Measurements from ENCODE around the gene PPM1H. TPM values are rescaled to one million over a fixed set of nuclear protein-coding genes. Genes with fewer than 3 reads are reported as not detected.
"Not testable (repeated sequence)": the region's sequence is repeated elsewhere in the genome, so short reads cannot be mapped to it uniquely, and the experiment has no call there.

Gene PPM1H, protein sequence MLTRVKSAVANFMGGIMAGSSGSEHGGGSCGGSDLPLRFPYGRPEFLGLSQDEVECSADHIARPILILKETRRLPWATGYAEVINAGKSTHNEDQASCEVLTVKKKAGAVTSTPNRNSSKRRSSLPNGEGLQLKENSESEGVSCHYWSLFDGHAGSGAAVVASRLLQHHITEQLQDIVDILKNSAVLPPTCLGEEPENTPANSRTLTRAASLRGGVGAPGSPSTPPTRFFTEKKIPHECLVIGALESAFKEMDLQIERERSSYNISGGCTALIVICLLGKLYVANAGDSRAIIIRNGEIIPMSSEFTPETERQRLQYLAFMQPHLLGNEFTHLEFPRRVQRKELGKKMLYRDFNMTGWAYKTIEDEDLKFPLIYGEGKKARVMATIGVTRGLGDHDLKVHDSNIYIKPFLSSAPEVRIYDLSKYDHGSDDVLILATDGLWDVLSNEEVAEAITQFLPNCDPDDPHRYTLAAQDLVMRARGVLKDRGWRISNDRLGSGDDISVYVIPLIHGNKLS
- total RNA-seq = 4.1 and 7.2 TPM in 2 replicates

DNA sequence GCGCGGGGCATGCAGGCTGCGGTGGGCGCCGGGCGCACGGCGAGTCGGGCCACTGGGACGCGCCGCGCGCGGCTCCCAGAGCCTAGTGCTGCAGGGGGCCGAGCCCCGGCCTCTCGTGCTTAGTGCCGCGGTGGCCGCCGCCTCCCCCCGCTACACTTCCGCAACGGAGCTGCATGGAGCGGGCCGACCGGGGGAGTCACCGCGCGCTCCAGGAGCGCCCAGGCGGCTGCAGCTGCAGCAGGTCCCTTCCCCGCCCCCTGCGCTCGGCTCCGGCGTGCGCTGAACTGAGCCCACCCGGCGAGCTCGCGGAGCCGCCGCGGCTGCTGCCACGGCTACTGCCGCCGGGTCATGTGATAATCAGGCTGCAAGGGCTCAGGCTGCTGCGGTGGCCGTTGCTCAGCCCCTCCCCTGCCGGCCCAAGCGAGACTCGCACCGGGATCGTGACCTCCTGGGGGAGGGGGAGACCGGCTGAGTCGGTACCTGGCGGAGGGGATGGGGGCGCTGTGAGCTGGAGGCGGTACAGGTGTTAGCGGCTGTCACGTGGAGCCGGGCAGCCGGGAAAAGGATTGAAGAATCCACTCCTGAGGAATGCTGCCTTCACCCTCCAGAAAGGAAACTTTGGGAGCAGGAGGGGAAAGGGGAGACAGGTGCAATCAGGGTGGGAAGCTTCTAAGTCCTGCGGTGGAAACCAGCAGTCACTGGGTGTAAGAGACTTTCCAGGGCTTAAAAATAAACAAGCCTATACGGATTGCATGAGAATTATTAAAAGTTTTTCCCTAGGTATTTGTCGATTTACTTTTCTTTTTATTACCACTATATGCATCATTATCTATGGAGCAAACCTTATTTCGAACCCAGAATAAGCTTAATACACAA is at the start of gene PPM1H:
Gene PPM1H, minus strand, starts transcription at position 352 of the 876 bp plus-strand sequence. CDS start 414 bp downstream, outside the sequence.
- DNase-seq (ENCODE audit: extremely low read depth, low read depth, low spot score) = no peak

DNA sequence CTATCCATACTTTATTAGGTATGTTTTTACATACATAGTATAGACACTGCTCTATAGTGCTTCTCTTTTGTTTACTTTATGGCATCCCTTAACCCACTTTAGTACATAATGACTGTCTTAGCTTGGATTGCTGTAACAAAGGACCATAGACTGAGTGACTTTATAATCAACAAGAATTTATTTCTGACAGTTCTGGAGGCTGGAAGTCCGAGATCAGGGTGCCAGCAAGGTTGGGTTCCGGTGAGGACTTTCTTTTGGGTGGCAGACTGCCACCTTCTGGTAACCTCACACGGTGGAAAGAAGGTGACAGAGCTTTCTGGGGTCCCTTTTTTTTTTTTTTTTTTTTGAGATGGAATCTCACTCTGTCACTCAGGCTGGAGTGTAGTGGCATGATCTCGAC is 48.6 kb upstream of the PPM1H start:
- no peak for DNase-seq (ENCODE audit: extremely low read depth, low read depth, low spot score)

DNA sequence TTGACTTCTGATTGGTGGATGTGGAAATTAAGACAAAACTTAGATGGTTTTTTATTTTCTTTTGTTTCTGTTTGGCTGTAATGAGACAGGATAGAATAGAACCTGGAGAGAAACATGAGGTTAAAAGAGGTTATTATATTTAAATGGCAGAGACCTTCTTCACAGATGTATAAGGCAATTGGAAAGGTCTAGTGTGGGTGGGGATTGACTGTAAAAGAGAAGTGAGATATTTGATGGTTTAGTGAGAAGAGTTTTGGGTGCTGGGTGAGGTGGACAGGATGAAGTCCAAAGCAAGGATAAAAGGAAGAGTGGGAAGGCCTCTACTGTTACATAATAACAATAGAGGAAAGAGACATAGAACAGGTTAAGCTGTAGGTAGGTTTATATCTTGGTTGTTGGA is 43.8 kb upstream of the PPM1H start:
- no peak for DNase-seq (ENCODE audit: extremely low read depth, low read depth, low spot score)

DNA sequence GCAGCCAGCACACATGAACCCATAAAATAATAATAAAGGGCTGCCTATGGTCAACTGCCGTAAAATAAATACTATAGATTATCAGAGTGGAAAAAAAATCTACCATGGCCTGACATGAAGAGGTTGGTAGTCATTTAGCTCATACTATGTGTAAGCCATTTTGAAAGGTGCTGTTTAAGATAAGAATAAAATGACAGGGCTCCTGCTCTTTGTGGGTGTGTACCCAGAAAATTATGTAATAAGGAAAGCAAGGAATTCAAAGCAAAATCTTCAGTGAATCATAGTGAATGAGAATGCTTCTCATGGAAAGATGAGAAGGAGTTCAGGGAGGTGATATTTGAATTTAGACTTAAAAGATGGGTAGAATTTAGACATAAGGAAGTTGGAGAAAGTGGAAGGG is 42.9 kb upstream of the PPM1H start:
- DNase-seq (ENCODE audit: extremely low read depth, low read depth, low spot score) = no peak

DNA sequence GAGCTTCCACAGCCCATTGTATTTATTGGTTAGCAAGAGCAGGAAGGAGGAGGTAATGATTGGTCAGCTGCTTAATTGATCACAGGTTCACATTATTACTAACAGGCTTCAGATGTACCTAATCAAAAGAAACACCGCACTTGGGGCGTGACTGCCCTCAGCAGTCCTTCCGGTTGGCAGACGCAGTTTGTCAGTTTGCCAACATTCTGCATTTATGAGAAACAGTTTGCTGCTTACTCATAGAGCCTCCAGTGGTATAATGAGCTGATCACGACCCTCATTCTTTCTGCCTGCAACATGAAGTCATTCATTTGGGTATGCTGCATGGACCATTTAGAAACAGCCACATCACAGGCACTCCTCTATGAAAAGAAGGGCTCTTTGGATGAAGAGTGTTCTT is 42.5 kb upstream of the PPM1H start:
- no peak for DNase-seq (ENCODE audit: extremely low read depth, low read depth, low spot score)

DNA sequence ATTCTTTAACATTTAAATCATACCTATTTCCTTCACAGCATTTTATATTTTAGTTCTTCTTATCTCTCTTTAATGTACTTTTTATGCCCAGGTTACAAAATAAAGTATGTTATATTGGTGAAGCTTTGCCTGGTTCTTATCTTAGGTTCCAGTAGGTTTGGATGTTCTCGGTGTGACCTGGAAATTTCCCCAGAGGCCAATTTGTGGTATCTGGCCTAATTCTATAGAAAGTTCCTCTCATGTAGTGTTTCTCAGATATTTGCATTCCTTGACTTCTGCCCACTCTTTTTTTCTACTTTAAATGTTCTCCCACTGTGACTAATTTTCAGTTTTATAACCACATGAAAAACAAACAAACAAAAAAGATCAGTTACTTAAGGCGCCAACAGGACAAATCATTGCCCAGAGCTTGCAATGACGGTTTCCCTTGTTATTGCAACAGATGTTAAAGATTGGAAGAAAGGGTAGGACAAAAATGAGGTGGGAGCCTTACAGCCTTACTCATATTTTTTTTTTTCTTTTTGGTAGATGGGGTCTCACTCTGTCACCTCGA is 41.2 kb upstream of the PPM1H start:
- DNase-seq (ENCODE audit: extremely low read depth, low read depth, low spot score) = no peak

DNA sequence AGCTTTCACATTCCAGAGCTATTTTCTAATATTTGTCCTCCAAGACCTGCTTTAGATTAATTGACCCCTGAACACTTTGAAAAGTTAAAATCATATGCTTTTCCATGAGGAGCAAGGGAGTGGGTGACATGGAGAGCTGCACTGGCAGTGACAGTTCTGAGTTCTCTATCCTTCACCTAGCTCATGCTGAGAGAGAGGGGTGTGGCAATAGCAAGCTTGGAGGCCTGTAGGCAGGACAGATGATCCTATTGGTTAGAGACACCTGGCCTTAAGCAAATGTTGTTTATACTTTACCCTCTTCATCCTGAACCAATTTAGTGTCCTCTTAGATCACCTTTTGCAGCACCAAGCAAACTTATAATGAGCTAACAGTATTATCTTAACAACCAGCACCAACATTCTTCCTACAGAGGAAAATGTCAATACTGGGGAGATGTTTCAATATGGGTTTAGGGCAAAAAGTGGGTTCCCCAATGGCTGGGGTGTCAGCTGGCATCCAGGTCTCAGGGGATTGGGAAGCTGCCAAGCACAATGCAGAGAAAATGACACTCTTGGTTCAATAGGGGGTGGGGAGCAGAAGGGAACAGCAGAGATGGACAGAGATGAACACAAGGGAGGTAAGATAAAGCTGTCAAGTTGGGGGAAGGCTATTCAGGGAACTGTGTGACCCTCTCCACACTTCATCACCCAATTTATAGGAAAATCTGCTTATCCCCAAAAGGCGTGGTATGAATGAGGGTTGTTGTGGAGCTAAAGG is 37.0 kb upstream of the PPM1H start:
- DNase-seq (ENCODE audit: extremely low read depth, low read depth, low spot score) = no peak

DNA sequence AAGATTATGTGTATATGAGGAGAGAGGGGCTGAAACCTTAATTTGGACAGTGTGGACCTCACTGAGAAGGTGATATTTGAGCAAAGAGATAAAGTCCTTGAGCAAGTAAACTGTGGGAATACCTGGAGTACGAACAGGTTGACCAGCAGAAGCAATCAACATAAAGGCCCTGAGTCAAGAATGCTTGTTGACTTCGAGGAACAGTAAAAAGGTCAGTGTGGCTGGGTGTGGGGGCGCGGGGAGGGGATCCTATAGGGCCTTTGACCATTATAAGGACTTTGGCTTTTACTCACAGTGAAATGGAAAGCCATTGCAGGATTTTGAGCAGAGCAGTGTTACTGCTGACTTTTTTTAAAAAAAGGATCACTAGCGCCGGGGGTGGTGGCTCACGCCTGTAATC is 34.7 kb upstream of the PPM1H start:
- DNase-seq (ENCODE audit: extremely low read depth, low read depth, low spot score) = no peak

DNA sequence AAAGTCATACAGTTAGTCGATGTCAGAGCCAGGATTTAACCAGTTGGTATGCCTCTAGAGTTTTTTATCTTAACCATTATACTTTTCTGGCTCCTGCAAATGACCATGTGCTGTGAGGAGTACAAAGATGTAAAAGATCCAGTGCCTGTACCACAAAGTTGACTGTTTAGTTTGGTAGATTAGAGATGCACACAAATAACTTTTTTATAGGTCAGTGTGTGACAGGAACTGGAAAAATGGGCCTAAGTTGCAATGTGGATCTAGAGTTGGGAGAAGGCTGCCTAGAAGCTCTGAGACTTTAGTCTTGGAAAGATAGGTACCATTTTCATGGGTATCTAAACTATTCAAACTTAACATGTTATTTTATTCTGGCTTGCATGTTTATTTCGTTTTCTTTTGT is 32.8 kb upstream of the PPM1H start:
- DNase-seq (ENCODE audit: extremely low read depth, low read depth, low spot score) = no peak

DNA sequence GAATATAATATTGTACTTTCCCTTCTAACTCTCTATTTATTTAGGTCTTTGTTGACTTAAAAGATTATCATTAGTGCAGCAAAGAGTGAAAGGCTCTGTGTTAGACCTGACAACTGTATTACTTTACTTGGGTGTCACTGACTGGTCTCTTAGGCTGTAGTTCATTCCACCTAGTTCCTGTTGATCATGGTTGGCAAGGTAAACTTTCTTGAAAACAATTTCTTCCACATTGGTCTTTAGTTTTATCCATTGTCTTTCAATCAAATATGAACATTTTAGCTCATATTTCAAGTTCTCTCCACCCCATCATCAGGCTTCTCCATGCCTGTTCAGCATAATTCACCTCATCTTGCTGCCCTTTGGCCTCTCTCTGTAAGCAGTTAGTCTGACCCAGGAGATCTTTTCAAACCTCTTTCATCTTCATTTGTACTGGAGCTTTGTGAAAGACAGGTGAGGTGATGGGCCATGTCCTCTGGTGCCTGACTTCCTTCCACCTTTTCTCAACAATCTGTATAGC is 32.1 kb upstream of the PPM1H start:
- no peak for DNase-seq (ENCODE audit: extremely low read depth, low read depth, low spot score)

DNA sequence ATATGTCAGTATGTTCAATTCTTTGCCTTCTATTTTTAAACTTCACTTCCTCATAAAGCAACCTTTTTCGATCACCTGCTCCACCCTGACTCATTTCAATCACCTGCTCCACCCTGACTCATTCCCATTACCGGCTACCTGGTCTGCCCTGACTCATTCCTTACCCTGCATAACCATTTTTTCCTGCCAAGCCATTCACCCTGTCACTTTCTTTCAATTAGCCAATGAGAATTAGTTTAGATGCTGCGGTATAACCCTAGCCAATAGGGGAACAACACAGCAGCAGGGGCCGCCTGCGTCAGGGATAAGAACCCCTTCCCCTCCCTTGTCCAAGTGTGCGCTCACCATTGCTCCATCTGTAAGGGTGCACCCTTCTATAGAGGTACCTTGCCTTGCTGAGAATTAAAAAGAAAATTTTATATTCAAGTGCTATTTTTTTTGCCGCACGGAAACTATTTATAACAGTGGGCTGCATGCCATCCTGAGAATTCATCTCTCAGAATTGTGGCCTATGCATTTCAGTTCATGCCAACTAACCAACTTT is 31.6 kb upstream of the PPM1H start:
- not testable (repeated sequence) for DNase-seq (ENCODE audit: extremely low read depth, low read depth, low spot score)

DNA sequence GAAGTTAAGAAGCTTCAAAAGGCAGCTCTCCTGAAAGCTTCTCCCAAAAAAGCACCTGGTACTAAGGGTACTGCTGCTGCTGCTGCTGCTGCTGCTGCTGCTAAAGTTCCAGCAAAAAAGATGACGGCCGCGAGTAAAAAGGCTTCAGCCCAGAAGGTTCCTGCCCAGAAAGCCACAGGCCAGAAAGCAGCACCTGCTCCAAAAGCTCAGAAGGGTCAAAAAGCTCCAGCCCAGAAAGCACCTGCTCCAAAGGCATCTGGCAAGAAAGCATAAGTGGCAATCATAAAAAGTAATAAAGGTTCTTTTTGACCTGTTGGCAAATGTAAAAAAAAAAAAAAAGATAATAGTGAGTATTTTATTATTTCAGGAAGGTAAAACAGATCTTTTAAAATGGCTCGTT is 30.8 kb upstream of the PPM1H start:
- DNase-seq (ENCODE audit: extremely low read depth, low read depth, low spot score) = not testable (repeated sequence)

DNA sequence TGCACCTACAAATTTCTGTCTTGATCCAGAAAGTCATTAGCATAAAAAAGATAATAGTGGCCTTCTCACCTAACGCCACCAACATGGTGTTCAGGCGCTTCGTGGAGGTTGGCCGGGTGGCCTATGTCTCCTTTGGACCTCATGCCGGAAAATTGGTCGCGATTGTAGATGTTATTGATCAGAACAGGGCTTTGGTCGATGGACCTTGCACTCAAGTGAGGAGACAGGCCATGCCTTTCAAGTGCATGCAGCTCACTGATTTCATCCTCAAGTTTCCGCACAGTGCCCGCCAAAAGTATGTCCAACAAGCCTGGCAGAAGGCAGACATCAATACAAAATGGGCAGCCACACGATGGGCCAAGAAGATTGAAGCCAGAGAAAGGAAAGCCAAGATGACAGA is 30.3 kb upstream of the PPM1H start:
- DNase-seq (ENCODE audit: extremely low read depth, low read depth, low spot score) = not testable (repeated sequence)

DNA sequence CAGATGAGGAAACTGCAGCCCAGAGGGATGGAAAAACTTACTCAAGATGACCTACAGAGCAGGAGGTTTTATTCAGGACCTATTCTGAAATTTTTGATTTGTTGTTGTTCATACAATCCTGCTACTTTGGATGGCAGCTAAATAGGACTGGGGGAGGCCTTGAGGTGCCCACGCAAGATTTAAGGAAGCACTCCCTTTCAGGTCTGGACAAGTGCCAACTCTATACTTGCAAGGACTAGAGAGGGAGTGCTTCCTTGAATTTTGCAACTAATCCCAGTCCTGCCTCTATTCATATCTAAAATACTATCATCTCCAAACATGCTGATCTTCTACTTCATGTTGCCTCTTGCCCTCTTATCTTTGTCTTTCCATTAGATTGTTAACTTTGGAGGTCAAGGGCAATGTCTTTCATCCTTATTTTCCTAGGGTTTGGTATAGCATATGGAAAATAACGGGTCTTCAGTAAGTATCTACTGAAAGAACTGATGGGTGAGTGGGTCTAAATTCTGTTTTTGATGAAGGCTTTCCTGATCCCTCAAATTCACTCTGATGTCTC is 28.6 kb upstream of the PPM1H start:
- no peak for DNase-seq (ENCODE audit: extremely low read depth, low read depth, low spot score)

DNA sequence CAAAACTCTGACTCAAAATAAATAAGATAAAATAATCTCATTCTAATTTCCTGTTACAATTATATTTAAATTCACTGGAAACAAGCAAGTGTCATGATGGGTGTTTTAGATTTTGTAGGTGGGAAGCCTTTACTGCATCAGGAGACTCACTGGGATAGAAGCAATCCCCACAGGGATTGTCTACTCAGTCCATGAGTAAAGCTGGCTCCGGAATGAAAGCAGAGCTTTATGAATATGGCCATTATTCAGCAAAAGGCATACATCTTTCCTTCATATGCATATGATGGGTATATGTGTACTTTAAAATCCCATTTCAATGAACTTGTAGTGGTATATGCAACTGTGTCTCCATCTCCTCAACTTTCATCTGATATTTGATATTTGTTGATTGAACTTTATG is 25.4 kb upstream of the PPM1H start:
- no peak for DNase-seq (ENCODE audit: extremely low read depth, low read depth, low spot score)

DNA sequence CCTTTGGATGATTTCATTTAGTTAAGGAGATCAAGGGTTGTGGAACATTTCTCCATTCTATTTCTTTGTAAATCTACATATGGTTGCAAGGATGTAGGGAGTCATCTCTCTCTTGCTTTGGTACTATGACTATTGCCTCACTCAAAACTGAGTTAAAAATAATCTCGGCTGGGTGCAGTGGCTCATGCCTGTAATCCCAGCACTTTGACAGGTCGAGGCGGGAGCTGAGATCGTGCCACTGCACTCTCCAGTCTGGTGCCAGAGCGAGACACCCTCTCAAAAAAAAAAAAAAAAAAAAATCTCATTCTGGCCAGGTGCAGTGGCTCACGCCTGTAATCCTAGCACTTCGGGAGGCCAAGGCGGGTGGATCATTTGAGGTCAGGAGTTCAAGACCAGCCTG is 24.8 kb upstream of the PPM1H start:
- DNase-seq (ENCODE audit: extremely low read depth, low read depth, low spot score) = no peak

DNA sequence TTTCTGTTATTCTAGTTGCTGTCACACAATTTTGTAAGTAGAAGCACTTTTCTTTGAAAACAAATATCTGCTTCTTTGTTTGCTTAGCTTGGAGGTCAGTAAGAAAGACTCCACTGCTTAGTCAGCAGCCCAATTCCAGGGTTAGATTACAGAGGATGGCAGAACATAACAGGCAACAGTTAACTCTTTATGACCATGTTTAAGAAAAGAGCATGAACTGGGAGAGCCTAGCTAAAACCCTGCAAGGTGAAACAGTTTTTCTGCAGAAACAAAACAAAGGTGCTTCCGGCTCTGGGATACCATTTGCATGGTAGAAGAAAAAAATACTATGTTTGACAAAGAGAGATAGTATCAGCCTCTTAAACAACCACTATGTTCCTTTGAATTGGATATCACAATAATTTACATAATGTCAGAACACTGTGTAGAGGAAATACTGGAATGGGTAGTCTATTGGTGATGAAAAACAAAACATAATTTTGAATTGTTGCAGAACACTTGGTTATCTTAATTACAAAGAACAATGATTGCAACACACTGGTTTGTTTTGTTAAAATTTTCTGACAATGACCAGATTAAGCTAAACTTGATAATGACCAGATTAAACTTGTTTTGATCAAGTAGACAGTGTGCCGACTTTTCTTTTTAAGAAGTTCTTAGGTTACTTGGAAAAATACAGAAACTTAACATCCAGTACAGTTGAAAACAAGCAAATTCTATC is 22.4 kb upstream of the PPM1H start:
- DNase-seq (ENCODE audit: extremely low read depth, low read depth, low spot score) = no peak

DNA sequence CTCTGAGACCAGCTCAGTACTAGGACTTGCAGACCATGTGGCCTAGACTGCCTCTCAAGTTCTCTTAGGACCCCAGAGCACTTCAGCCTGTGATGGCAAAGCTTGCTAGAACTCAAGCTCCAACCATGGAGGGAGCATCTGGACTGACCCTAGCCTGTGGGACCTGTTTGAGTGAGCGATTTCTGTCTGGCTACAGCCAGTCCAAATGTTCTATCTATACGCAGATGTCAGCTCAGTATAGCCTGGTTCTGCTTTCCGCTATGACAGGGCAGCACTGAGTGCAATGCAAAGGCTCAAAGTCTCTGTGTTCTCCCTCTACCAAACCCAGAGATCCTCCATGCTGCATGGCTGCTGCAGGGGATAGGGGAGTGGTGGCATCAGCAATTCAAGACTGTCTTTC is 20.7 kb upstream of the PPM1H start:
- DNase-seq (ENCODE audit: extremely low read depth, low read depth, low spot score) = no peak

DNA sequence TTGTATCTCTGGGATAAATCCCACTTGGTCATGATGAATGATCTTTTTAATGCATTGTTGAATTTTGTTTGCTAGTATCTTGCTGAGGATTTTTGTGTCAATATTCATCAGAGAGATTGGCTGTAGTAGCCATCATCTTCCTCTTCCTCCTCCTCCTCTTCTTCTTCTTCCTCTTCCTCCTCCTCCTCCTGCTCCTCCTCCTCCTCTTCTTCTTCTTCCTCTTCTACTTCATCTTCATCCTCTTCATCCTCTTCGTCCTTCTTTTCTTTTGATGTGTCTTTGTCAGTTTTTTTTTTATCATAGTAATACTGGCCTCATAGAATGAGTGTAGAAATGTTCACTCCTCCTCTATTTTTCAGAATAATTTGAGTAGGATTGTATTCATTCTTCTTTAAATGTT is 15.4 kb upstream of the PPM1H start:
- no peak for DNase-seq (ENCODE audit: extremely low read depth, low read depth, low spot score)

All from glomerular endothelial cell (primary cell).